Umbilical cord (tissue), 2 donors: ENCODE measurements around the gene TBC1D16. TPM values are rescaled to one million over a fixed set of nuclear protein-coding genes. Genes with fewer than 3 reads are reported as not detected.
A peak's percentile ranks its signal among the peaks of the same experiment; 100 is the strongest.

Experiments used
- DNase-seq: peaks from one replicate; pipeline ENCODE4 v3.0.0-alpha.2; 2015; ENCODE audit warnings: low spot score
- total RNA-seq: library from RNA; depleted of rRNA; stranded (reverse); fragments of >200 nt; gene quantifications from one replicate; pipeline ENCODE4 v1.2.3, GENCODE V29; 2014; ENCODE audit warnings: low replicate concordance; ENCODE audit not compliant: insufficient read depth

The TBC1D16 gene
- total RNA-seq, 1 donor from 2014 or later: 21.7 TPM

- no peak for DNase-seq
These were observed 107.0 kb downstream of the TBC1D16 start for GRCh38 chr17:79928502-79929256.

GRCh38 chr17:79927688-79928501, 107.8 kb downstream of the TBC1D16 start:
- DNase-seq: no peak

- DNase-seq: no peak
These were observed 108.5 kb downstream of the TBC1D16 start for GRCh38 chr17:79927136-79927661.

- DNase-seq: no peak
These were observed 109.0 kb downstream of the TBC1D16 start for GRCh38 chr17:79926605-79927135.

GRCh38 chr17:79926142-79926604, 109.5 kb downstream of the TBC1D16 start:
- no peak for DNase-seq

- peak; percentile 64 for DNase-seq
These were observed 110.3 kb downstream of the TBC1D16 start for GRCh38 chr17:79925242-79925957.

GRCh38 chr17:79924639-79924976, 111.1 kb downstream of the TBC1D16 start:
- no peak for DNase-seq

GRCh38 chr17:79923974-79924638, 111.6 kb downstream of the TBC1D16 start:
- no peak for DNase-seq

GRCh38 chr17:79922798-79923197, 112.9 kb downstream of the TBC1D16 start:
- no peak for DNase-seq

GRCh38 chr17:79922116-79922601, 113.5 kb downstream of the TBC1D16 start:
- DNase-seq: no peak

GRCh38 chr17:79921411-79922115, 114.1 kb downstream of the TBC1D16 start:
- no peak for DNase-seq

GRCh38 chr17:79920751-79921410, 114.8 kb downstream of the TBC1D16 start:
- DNase-seq: no peak

- no peak for DNase-seq
These were observed 115.6 kb downstream of the TBC1D16 start for GRCh38 chr17:79919862-79920720.

- no peak for DNase-seq
These were observed 116.5 kb downstream of the TBC1D16 start for GRCh38 chr17:79919164-79919585.

GRCh38 chr17:79918581-79919163, 117.0 kb downstream of the TBC1D16 start:
- no peak for DNase-seq

- no peak for DNase-seq
These were observed 117.7 kb downstream of the TBC1D16 start for GRCh38 chr17:79917902-79918484.

- DNase-seq: no peak
These were observed 118.4 kb downstream of the TBC1D16 start for GRCh38 chr17:79916991-79917901.
